ENCODE results near the gene PSAPL1. TPM values are rescaled to one million over a fixed set of nuclear protein-coding genes. Genes with fewer than 3 reads are reported as not detected.

The PSAPL1 gene
- total RNA-seq, 1 donor from 2014 or later = not detected

- Histone ChIP-seq H3K36me3 (ENCODE audit: control insufficient read depth, insufficient read depth, low read length) (no peaks in the 10 kb centered on the region), H3K27me3 (ENCODE audit: control insufficient read depth, insufficient read depth, low read length) (no peaks in the 10 kb centered on the region), H3K4me3 (ENCODE audit: low read depth, low read length) (no peak overlapping the region)
- no peak for TF ChIP-seq CTCF (IDR thresholded peaks at IDR 0.05; ENCODE audit: insufficient read depth, low read length, severe bottlenecking)
- DNase-seq (ENCODE audit: low read depth) (no peak), FAIRE-seq (no peak)
These were observed 35.1 kb downstream of the PSAPL1 start for GRCh38 chr4:7399440-7400234.

GRCh38 chr4:7398788-7399439 is 35.8 kb downstream of the PSAPL1 start:
- no peak for TF ChIP-seq CTCF (IDR thresholded peaks at IDR 0.05; ENCODE audit: insufficient read depth, low read length, severe bottlenecking)
- Histone ChIP-seq H3K27me3 (ENCODE audit: control insufficient read depth, insufficient read depth, low read length) (no peaks in the 10 kb centered on the region), H3K4me3 (ENCODE audit: low read depth, low read length) (no peak overlapping the region), H3K36me3 (ENCODE audit: control insufficient read depth, insufficient read depth, low read length) (no peaks in the 10 kb centered on the region)
- FAIRE-seq (no peak), DNase-seq (ENCODE audit: low read depth) (no peak)

- DNase-seq (ENCODE audit: low read depth) = peak; percentile 66
- no peak for FAIRE-seq
These were observed 36.7 kb downstream of the PSAPL1 start for GRCh38 chr4:7398104-7398423.

GRCh38 chr4:7397206-7398103 is 37.3 kb downstream of the PSAPL1 start:
- FAIRE-seq = peak; percentile 18
- no peak for TF ChIP-seq CTCF (IDR thresholded peaks at IDR 0.05; ENCODE audit: insufficient read depth, low read length, severe bottlenecking)
- peak; percentile 93 for DNase-seq (ENCODE audit: low read depth)

More at GRCh38 chr4:7398104-7398423, 36.7 kb downstream of the PSAPL1 start:
- Histone ChIP-seq H3K27me3 (ENCODE audit: control insufficient read depth, insufficient read depth, low read length) (no peaks in the 10 kb centered on the region), H3K4me3 (ENCODE audit: low read depth, low read length) (no peak overlapping the region), H3K36me3 (ENCODE audit: control insufficient read depth, insufficient read depth, low read length) (no peaks in the 10 kb centered on the region)
- peak; percentile 37 for TF ChIP-seq CTCF (IDR thresholded peaks at IDR 0.05; ENCODE audit: insufficient read depth, low read length, severe bottlenecking)

GRCh38 chr4:7396186-7396910 is 38.4 kb downstream of the PSAPL1 start:
- Histone ChIP-seq H3K4me3 (ENCODE audit: low read depth, low read length) (no peak overlapping the region), H3K36me3 (ENCODE audit: control insufficient read depth, insufficient read depth, low read length) (no peaks in the 10 kb centered on the region), H3K27me3 (ENCODE audit: control insufficient read depth, insufficient read depth, low read length) (no peaks in the 10 kb centered on the region)
- no peak for TF ChIP-seq CTCF (IDR thresholded peaks at IDR 0.05; ENCODE audit: insufficient read depth, low read length, severe bottlenecking)
- DNase-seq (ENCODE audit: low read depth) (no peak), FAIRE-seq (no peak)

More at GRCh38 chr4:7397206-7398103, 37.3 kb downstream of the PSAPL1 start:
- no peak overlapping the region for H3K4me3 ChIP-seq (ENCODE audit: low read depth, low read length)
- no peaks in the 10 kb centered on the region for H3K36me3 ChIP-seq (ENCODE audit: control insufficient read depth, insufficient read depth, low read length)
- H3K27me3 ChIP-seq (ENCODE audit: control insufficient read depth, insufficient read depth, low read length) = no peaks in the 10 kb centered on the region
